NOMO-1 (cell line): ENCODE measurements around the gene ZNG1A.
"Not testable (repeated sequence)": the region's sequence is repeated elsewhere in the genome, so short reads cannot be mapped to it uniquely, and the experiment has no call there.

Experiments used
- DNase-seq, 2 experiments: peaks; one replicate each; lab custom pipeline; 2025; ENCODE audit not compliant: unreplicated experiment in 2 of 2; lab: John Stamatoyannopoulos, UW

Gene ZNG1A

DNA sequence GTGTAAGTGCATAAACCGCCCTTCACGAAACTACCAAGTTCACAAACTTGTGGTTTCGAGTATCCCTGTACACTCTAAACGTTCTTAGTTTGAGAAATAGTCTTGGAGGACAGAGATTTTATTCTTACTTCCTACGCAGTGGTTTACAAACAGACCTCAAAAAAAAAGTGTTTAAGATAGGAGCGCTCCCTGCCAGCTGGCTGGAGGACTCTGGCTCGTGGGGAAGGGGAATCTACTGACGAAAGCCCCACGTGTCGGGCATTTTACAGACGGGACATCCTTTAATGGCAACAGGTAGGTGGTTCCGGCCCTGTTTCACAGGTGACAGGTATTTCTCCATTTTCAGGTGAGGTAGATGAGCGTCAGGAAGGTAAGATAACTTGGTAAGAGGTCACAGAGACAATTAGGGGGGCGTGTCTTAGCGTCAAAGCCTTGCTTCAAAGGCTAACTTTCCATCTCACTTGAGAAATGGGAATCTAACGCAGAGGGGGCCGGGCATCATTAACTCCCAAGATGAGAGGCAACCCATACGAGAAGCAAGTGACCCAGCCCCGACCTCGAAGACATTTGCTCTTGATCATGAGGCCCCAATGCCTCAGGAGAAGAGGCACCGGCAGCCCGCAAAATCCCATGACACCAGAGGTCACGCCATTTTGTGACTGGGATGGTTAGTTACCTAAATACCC is 573 bp downstream of the ZNG1A start:
- DNase-seq: not testable (repeated sequence)

GRCh38 chr9:169757-170156 is 9.1 kb downstream of the ZNG1A start:
- not testable (repeated sequence) for DNase-seq

DNA sequence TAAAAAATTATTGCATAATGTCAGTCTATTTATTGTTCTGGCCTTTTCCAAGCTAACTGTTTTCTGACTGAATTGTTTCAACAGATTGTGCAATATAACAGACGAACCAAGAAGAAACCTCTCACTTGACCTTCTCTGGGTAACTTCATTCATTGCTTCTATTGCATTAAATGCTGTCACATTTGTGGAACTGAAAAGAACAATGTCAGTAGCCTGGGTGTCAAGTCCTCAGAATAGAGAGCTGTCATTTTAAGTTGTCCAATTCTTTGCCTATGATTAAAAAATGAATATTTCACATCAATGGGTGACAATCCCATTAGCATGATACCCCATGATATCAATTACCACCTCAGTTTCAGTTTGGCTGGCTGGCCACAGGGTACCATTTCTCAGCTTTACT is 19.0 kb downstream of the ZNG1A start:
- DNase-seq: not testable (repeated sequence)

- DNase-seq: not testable (repeated sequence)
Measured at GRCh38 chr9:151173-151572, 27.7 kb downstream of the ZNG1A start.

DNA sequence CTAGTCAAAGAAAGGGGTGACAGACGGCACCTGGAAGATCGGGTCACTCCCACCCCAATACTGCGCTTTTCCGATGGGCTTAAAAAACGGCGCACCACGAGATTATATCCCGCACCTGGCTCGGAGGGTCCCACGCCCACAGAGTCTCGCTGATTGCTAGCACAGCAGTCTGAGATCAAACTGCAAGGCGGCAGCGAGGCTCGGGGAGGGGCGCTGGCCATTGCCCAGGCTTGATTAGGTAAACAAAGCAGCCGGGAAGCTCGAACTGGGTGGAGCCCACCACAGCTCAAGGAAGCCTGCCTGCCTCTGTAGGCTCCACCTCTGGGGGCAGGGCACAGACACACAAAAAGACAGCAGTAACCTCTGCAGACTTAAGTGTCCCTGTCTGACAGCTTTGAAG is 39.0 kb downstream of the ZNG1A start:
- not testable (repeated sequence) for DNase-seq

GRCh38 chr9:117995-118467 is 60.8 kb downstream of the ZNG1A start, which contains the start of gene FOXD4:
Gene FOXD4 (minus strand): TSS chr9:118417. CDS start chr9:118119, 298 bp downstream.
- not testable (repeated sequence) for DNase-seq

DNA sequence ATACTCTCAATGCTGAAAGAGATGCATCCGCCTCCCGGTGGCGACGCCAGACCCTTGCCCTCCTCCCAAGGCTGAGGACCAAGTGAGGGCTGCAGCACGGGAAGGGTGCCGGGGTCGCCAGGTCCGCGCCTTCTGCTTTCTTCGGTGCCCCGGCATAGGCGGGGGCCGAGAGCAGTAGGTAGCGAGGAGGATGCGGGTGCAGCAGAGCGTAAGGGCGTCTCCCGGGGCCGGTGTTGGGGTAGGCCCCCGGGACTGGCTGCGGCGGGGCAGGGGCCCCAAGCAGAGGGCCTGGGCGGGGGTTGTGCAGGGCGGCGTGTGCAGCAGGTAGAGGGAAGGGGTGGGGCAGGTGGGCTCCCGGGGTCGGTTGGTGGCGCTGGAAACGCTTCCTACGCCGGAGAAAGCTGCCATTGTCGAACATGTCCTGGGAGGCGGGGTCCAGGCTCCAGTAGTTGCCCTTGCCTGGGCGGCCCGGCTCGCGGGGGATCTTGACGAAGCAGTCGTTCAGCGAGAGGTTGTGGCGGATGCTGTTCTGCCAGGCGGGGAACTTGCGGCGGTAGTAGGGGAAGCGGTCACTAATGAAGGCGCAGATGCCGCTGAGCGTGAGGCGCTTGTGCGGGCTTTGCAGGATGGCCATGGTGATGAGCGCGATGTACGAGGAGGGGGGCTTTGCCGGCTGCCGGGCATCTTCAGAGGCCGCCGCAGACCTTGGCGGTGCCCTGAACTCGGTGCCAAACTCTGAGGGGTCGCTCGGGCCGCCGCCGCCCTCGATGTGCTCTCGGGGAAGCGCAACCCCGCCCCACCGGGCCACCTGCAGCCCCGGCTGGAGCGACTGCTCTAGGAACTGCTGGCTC is 61.5 kb downstream of the ZNG1A start:
- DNase-seq: not testable (repeated sequence)

- not testable (repeated sequence) for DNase-seq
Measured at GRCh38 chr9:116239-117077, 62.4 kb downstream of the ZNG1A start.

DNA sequence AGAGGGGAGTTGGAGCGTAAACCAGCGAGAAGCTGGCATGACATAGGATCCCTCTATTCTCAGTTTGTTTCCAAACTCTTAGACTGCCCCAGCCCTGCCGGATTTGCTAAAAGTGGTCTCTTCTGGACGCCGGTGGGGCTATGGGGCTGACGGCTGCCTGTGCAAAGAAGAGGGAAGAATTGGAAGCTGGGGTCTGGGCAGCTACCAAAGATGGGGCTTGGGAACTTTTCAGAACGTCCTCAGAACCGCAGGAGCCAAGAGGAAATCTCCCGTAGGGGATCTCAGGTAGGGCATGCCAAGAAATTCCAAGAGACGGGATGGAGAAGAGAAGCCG is 63.8 kb downstream of the ZNG1A start:
- not testable (repeated sequence) for DNase-seq

DNA sequence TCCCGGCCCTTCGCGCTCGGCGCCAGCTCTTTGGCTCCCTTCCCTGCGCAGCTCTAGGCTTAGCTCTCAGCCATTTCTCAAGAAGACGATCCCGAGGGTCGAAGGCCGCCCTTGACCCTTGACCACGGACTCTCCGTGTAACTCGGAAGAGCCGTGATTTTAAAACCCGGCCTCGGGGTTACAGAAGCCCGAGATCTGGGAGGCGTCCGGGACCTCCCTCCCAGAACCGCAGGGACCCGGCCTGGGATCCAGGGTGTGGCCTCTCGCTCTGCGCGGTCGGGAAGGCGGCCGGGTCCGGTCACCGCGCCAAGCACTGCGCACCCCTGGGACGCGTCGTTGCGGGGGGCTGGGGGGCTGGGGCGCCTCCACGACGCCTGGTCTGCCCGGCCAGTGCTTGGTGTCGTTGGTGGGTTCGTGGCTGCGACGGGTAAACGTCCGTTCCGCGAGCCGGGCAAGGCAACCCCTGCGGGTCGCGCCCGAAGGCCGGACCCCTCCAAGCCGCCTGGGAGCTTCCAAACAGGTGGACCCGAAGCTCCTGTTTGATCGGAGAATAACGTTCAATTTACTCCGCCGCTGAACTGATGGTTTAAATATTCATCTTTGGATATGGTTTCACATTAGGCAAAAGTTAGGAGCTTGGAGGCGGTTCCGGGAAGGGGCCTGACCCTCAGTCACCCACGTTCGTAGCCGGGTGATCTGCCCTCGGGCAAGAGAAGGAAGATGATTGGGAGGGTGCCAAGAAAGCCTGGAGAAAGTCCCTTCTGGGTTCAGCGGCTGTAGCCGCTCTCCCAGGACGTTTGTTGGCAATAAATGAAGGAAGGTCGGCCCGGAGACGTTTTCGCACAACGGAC is 64.4 kb downstream of the ZNG1A start:
- not testable (repeated sequence) for DNase-seq

DNA sequence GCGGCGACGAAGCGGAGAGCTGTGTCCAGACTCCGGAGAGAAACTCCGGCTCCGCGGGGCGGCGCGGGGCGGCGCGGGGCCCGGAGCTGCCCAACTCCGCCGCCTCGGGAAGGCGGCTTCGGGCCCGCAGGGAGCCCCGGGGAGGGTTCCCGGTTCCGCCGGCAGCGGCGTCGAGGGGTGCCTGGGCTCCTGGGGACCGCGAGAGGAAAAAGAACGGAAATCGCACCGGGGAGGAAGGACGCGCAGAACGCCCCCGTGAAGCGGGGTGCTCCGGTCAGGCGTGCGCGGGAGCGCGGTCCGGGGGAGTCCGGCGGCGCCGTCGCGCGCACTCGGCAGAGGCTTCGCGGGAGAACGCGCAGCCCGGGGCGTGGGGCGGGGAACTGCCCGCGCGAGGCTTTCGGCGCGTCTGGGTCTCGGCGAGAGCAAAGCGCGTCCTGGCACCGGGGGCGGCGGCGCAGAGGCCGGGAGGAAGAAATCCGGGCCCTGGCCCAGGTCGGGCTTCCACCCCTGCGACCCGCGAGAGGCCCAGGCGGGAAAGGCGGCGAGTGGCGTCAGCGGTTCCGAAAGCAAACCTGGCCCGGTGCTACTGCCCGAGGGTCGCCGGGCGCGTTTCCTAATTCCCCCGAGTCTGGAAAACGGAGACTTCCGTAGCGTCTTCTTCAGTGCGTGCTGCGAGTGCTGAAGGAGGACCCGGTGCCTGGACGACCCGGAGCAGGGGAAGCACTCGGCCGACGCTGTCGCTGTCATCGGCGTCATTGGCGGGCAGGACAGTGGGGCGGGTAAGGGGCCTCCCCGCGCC is 65.2 kb downstream of the ZNG1A start:
- DNase-seq: not testable (repeated sequence)

DNA sequence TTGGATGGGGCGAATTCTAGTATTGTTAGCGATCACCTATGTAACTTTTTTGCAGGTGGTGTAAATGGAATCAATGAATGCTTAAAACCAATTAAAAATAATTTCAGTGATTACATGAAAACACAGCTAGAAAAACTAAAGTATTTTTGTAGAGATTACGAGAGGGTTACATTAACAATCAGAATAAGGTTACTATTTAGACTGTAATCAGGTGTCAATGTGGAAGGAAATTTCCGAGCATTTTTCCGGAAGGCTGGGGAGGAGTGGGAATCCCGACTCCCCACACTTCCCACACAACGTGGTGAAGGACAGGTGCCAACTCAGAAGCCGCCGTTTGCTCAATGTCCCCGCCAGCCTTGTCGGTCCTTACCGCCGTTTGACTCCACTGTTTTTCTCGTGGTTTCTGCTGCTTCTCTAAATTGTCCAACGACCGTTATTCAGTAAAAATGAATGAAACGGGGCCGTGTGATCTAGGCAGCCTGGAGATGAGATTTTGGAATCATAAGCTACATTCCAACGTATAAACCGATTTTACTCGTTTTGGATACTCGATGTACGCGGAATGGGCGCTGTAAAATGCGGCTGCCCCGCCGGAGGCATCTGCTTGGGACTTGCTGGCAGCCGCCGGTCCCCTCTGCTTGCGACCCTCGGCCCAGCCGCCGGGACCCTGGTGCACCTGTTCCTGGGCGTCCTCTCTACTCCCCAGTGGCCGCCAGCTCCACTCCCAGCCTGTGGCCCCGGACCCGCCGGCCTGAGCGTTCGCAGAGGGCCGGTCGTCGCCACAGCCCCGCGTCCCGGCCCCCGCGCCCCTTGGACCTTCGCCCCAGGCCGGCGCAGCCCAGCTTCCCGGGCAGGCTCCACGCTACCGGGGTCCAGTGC is 66.0 kb downstream of the ZNG1A start:
- DNase-seq: not testable (repeated sequence)

- not testable (repeated sequence) for DNase-seq
Measured at GRCh38 chr9:110672-111071, 68.2 kb downstream of the ZNG1A start.

DNA sequence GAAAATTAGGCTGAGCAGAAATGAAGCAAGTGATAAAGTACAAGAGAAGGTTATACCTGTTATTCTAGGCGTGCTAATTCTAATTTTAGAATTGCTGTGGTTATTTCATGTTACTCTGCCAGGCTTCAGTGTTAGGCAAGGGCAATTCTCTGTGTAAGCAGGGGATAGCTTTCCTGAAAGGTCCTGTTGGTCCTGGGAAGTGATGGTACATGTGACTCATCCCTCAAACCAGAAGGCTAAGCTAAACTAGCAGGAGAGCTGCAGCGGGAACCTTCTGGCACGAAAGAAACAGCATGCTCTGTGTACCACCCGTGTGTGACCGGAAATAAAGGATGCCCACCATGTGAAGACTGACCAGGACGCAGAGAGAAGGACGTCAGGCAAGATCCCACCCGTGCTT is 69.3 kb downstream of the ZNG1A start:
- not testable (repeated sequence) for DNase-seq

- DNase-seq: not testable (repeated sequence)
Measured at GRCh38 chr9:108742-109495, 69.9 kb downstream of the ZNG1A start.

- DNase-seq: not testable (repeated sequence)
Measured at GRCh38 chr9:105991-106390, 72.9 kb downstream of the ZNG1A start.

DNA sequence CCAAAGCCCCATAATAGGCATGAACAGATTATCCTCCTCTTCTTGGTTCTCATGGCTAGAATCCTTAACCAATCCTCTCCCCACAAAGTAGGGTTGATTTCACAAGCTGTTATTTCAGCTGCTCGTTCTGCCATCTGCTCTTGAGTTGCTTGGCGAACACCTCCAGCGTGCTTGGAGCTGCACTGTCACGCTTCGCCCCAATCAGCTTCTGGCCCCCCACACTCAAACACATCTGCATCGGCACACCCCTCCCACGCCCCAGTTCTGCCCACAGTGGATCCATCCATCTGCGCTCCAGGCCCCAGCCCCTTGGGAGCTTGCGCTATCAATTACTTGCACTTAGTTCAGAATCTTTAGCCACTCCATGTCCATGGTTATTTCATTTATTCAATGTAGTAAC is 78.4 kb downstream of the ZNG1A start:
- DNase-seq: not testable (repeated sequence)
